Gastrocnemius medialis (tissue), 4 donors: ENCODE results near the gene TMEM253. TPM values are rescaled to one million over a fixed set of nuclear protein-coding genes. Genes with fewer than 3 reads are reported as not detected.

ENCODE experiments used
- ATAC-seq, 2 donors: fragments of 150-250 bp; one replicate each; pipeline ENCODE4 v1.9.1; 2016
- DNase-seq, 2 donors: peaks; one replicate each; pipeline ENCODE4 v3.0.0-alpha.2; 2019
- H3K27ac ChIP-seq, 4 donors: fragments of 200-600 bp; sonication (generic); 1 replicate in 1 of 4; 2 replicates in 3 of 4; pipeline ENCODE4 v1.5.1; 2016 to 2018; ENCODE audit warnings: mild to moderate bottlenecking in 2 of 4, moderate library complexity in 1 of 4
- H3K27me3 ChIP-seq, 3 donors: fragments of 200-600 bp; sonication (generic) in 2 of 3; 1 replicate in 1 of 3; 2 replicates in 2 of 3; pipeline versions ENCODE4 v1.5.1 to v1.6.0; 2016 to 2019; ENCODE audit warnings: mild to moderate bottlenecking in 1 of 3, moderate library complexity in 1 of 3
- H3K36me3 ChIP-seq, 2 donors: fragments of 200-600 bp; sonication (generic) in 1 of 2; one replicate each; pipeline ENCODE4 v1.5.1; 2017 to 2018
- H3K4me1 ChIP-seq, 2 donors: fragments of 200-600 bp; sonication (generic) in 1 of 2; one replicate each; pipeline ENCODE4 v1.5.1; 2016 to 2017; ENCODE audit warnings: mild to moderate bottlenecking in 2 of 2
- H3K4me3 ChIP-seq, 4 donors: fragments of 200-600 bp; sonication (generic) in 3 of 4; 1 replicate in 1 of 4; 2 replicates in 3 of 4; pipeline ENCODE4 v1.5.1; 2016 to 2019; ENCODE audit warnings: mild to moderate bottlenecking in 2 of 4
- H3K9me3 ChIP-seq, 3 donors: fragments of 200-600 bp; sonication (generic) in 2 of 3; 1 replicate in 1 of 3; 2 replicates in 2 of 3; pipeline ENCODE4 v1.5.1; 2016 to 2019
- CTCF ChIP-seq, 5 experiments: fragments of 450-650 bp in 3 of 5; fragments of 200-600 bp in 2 of 5; sonication (generic) in 2 of 5; IDR thresholded peaks in 4 of 5; conservative IDR thresholded peaks in 1 of 5; 1 replicate in 4 of 5; 2 replicates in 1 of 5; pipeline ENCODE4 v1.5.1; 2016 to 2019; ENCODE audit warnings: antibody characterized with exemption in 5 of 5, mild to moderate bottlenecking in 3 of 5, moderate library complexity in 3 of 5
- POLR2A ChIP-seq, 2 donors: fragments of 450-650 bp; IDR thresholded peaks; one replicate each; pipeline ENCODE4 v1.6.1; 2017; ENCODE audit warnings: antibody characterized with exemption in 2 of 2, mild to moderate bottlenecking in 2 of 2, moderate library complexity in 2 of 2
- in situ Hi-C, 4 donors: fragments of 200-750 bp; cut with MboI; loops; one replicate each; pipeline versions ENCODE4 v1.15.0 to v1.8.0; 2017; ENCODE audit warnings: low sequenced_read_pairs in 4 of 4
- intact Hi-C: fragments of 100-400 bp; cut with DNase I; formaldehyde crosslinking; loops from one replicate; pipeline ENCODE4 v1.15.1; 2023; ENCODE audit warnings: low total_unique reads
- total RNA-seq, 4 donors: library from RNA; depleted of rRNA; stranded (reverse); fragments of >200 nt; gene quantifications; one replicate each; pipeline versions ENCODE4 v1.1.0 to v1.2.3, GENCODE V29; 2016

Gene TMEM253
- total RNA-seq, 4 donors from 2014 or later = 0.19 to 0.35 TPM; not detected in 2

GRCh38 chr14:21078287-21078686, 22.6 kb upstream of the TMEM253 start:
- H3K4me1 ChIP-seq = no peaks in the 10 kb centered on the region
- ATAC-seq (no peak), DNase-seq (no peak)
- H3K4me3 ChIP-seq = no peak overlapping the region
- no peak for TF ChIP-seq CTCF (IDR thresholded peaks at IDR 0.05 in 4 of 5, conservative IDR thresholded peaks at IDR 0.05 in 1 of 5)
- TF ChIP-seq POLR2A (IDR thresholded peaks at IDR 0.05) = no peak
- H3K9me3 ChIP-seq = no peaks in the 10 kb centered on the region
- H3K36me3 ChIP-seq = peaks cover 0 to 81% of the 10 kb centered on the region in 2 donors
- no peaks in the 10 kb centered on the region for H3K27me3 ChIP-seq
- in situ Hi-C loops = no loop called here
- no peak overlapping the region for H3K27ac ChIP-seq
- intact Hi-C loops = no loop called here

GRCh38 chr14:21078726-21079125, 22.1 kb upstream of the TMEM253 start:
- H3K27ac ChIP-seq = no peak overlapping the region
- no peak for TF ChIP-seq POLR2A (IDR thresholded peaks at IDR 0.05)
- no peak for TF ChIP-seq CTCF (IDR thresholded peaks at IDR 0.05 in 4 of 5, conservative IDR thresholded peaks at IDR 0.05 in 1 of 5)
- no peaks in the 10 kb centered on the region for H3K9me3 ChIP-seq
- no peaks in the 10 kb centered on the region for H3K4me1 ChIP-seq
- in situ Hi-C loops = no loop called here
- H3K4me3 ChIP-seq = no peak overlapping the region
- no peak for DNase-seq
- H3K36me3 ChIP-seq = peaks cover 0 to 82% of the 10 kb centered on the region in 2 donors
- H3K27me3 ChIP-seq = no peaks in the 10 kb centered on the region
- ATAC-seq = no peak
- intact Hi-C loops = no loop called here

- Histone ChIP-seq H3K9me3 (no peaks in the 10 kb centered on the region), H3K27me3 (no peaks in the 10 kb centered on the region), H3K27ac (no peak overlapping the region), H3K36me3 (peaks cover 0 to 93% of the 10 kb centered on the region in 2 donors), H3K4me1 (no peaks in the 10 kb centered on the region), H3K4me3 (no peak overlapping the region)
- in situ Hi-C loops (no loop called here), intact Hi-C loops (no loop called here)
- TF ChIP-seq POLR2A (IDR thresholded peaks at IDR 0.05) = no peak
- TF ChIP-seq CTCF (IDR thresholded peaks at IDR 0.05 in 4 of 5, conservative IDR thresholded peaks at IDR 0.05 in 1 of 5) = no peak
- DNase-seq (no peak), ATAC-seq (no peak)
These were observed 19.2 kb upstream of the TMEM253 start for GRCh38 chr14:21081521-21082142.

GRCh38 chr14:21083565-21084325, 17.1 kb upstream of the TMEM253 start:
- ATAC-seq (no peak), DNase-seq (no peak)
- Histone ChIP-seq H3K4me3 (no peak overlapping the region), H3K9me3 (no peaks in the 10 kb centered on the region), H3K27me3 (no peaks in the 10 kb centered on the region), H3K4me1 (no peaks in the 10 kb centered on the region), H3K27ac (no peak overlapping the region), H3K36me3 (peaks cover 0 to 74% of the 10 kb centered on the region in 2 donors)
- TF ChIP-seq CTCF (IDR thresholded peaks at IDR 0.05 in 4 of 5, conservative IDR thresholded peaks at IDR 0.05 in 1 of 5) = no peak
- TF ChIP-seq POLR2A (IDR thresholded peaks at IDR 0.05) = no peak
- intact Hi-C loops = no loop called here
- in situ Hi-C loops = no loop called here
